Measurements from ENCODE around the gene SERINC4. TPM values are rescaled to one million over a fixed set of nuclear protein-coding genes. Genes with fewer than 3 reads are reported as not detected.

Gene SERINC4
- total and polyA plus RNA-seq, 3 experiments from 2014 or later, result 0.20 to 2.2 (median 0.26) TPM

DNA sequence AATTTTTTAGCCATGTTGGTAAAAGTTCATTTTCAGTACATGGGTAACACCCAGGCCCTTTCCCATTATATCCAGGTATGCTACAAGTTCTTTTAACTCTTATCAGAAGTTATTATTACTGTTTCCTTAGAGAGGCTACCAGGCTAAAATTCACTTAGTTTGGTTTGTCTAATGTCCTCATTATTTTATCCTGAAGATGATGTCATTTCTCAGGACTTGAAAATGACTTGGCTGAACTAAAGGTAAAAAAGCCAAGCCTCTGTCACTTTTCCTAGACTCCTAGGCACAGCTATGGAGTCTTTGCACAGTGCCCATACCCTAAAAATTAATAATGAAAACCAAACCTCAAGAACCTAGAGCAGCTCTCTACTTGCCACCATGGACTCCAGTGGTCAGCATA is 27.4 kb downstream of the SERINC4 start:
- ChIA-PET CTCF (no interaction called here), POLR2A (no interaction called here)
- peak overlapping the region in 1 of 8 donors; percentile 39 for H3K27ac Mint-ChIP-seq
- H3K9me3 Mint-ChIP-seq, result no peaks in the 10 kb centered on the region
- H3K4me1 Mint-ChIP-seq, result peaks cover 7 to 17% (median 9%) of the 10 kb centered on the region in 3 donors
- no peak overlapping the region for H3K4me3 Mint-ChIP-seq
- Histone ChIP-seq H3K4me1 (ENCODE audit: insufficient read depth, low read length) (peaks cover 8% of the 10 kb centered on the region), H3K9me3 (ENCODE audit: low read length) (no peaks in the 10 kb centered on the region), H3K4me3 (ENCODE audit: low read length) (no peak overlapping the region), H3K36me3 (ENCODE audit: insufficient read depth, low read length) (peaks cover 30% of the 10 kb centered on the region), H3K27ac (ENCODE audit: low read depth, low read length) (no peak overlapping the region), H3K27me3 (ENCODE audit: insufficient read depth, low read length, poor library complexity, severe bottlenecking) (no peaks in the 10 kb centered on the region)
- peaks cover 0 to 61% (median 18%) of the 10 kb centered on the region in 3 donors for H3K36me3 Mint-ChIP-seq
- H3K27me3 Mint-ChIP-seq, result no peaks in the 10 kb centered on the region
- no peak for DNase-seq

DNA sequence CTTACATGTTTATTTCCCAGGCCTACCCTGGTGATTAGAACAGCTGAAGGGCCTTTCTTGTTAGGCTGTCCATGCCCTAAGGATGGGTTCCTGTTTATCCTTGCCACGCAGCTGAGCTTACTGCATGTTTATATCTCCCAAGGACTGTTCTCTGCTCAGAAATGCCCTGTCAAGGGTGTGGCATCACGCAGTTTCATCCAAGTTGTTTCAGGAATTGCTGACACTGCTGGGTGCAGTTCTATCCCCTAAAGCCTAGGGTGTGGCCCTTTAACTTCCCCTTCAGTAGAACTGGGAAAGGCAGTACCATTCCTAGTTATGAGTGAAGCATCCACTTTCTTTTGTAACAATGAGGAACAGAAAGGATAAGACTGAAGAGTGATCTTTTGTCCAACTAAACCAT is 28.2 kb downstream of the SERINC4 start:
- Histone ChIP-seq H3K4me3 (ENCODE audit: low read length) (no peak overlapping the region), H3K27me3 (ENCODE audit: insufficient read depth, low read length, poor library complexity, severe bottlenecking) (no peaks in the 10 kb centered on the region), H3K4me1 (ENCODE audit: insufficient read depth, low read length) (peaks cover 6% of the 10 kb centered on the region), H3K27ac (ENCODE audit: low read depth, low read length) (no peak overlapping the region), H3K9me3 (ENCODE audit: low read length) (no peaks in the 10 kb centered on the region), H3K36me3 (ENCODE audit: insufficient read depth, low read length) (peaks cover 32% of the 10 kb centered on the region)
- no peak overlapping the region for H3K4me3 Mint-ChIP-seq
- peaks cover 0 to 61% (median 18%) of the 10 kb centered on the region in 3 donors for H3K36me3 Mint-ChIP-seq
- CTCF ChIA-PET, result no interaction called here
- peak overlapping the region in 2 of 8 donors; percentile 36 to 39 for H3K27ac Mint-ChIP-seq
- H3K4me1 Mint-ChIP-seq, result peaks cover 0 to 10% (median 3%) of the 10 kb centered on the region in 3 donors
- POLR2A ChIA-PET, result interaction anchor here (1.5 kb wide), 1 partner anchor 21 kb away, joined by 4 read pairs; no protein-coding TSS in a partner anchor
- no peaks in the 10 kb centered on the region for H3K27me3 Mint-ChIP-seq
- no peak for DNase-seq
- H3K9me3 Mint-ChIP-seq, result no peaks in the 10 kb centered on the region

DNA sequence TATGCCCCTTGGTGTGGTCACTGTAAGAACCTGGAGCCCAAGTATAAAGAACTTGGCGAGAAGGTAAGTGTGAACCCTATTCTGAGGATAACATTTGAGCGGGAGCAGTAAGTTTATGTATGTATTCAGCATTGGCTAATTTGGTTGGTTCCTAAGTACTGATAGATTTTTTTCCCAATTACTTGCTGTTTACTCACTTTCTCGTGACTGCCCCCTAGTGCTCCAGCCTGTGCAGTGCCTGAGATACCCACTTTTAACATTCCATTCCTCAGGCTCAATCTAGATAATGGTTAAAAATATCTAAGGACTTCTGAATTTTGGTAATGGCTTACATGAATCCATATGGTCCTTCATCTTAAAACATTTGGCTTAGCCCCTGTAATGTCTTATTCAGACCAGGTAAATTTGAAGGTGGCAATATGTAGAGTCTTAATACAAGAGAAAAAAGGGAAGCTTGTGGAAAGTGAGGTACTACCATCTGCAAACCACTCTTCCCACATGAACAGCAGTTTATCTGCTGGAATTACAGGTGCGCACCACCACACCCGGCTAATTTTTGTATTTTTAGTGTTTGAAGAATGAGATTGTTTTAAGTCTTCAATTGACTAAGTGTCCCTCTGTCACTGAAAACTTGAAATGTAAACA is 30.3 kb downstream of the SERINC4 start:
- H3K27ac Mint-ChIP-seq, result peak overlapping the region in 5 of 8 donors; percentile 36 to 87 (median 57)
- peak; percentile 38 to 66 (median 41) for DNase-seq
- no peak overlapping the region for H3K4me3 Mint-ChIP-seq
- no peaks in the 10 kb centered on the region for H3K9me3 Mint-ChIP-seq
- H3K36me3 Mint-ChIP-seq, result peaks cover 0 to 80% (median 24%) of the 10 kb centered on the region in 3 donors
- POLR2A ChIA-PET, result no interaction called here
- H3K4me1 Mint-ChIP-seq, result peaks cover 0 to 4% (median 3%) of the 10 kb centered on the region in 3 donors
- CTCF ChIA-PET, result interaction anchor here (0.8 to 1.7 kb wide), 8 partner anchors 9 to 23 kb away, joined by 3 to 5 read pairs (median 4); partner anchors contain the start of gene SERF2
- Histone ChIP-seq H3K4me3 (ENCODE audit: low read length) (no peak overlapping the region), H3K4me1 (ENCODE audit: insufficient read depth, low read length) (no peaks in the 10 kb centered on the region), H3K27me3 (ENCODE audit: insufficient read depth, low read length, poor library complexity, severe bottlenecking) (no peaks in the 10 kb centered on the region), H3K9me3 (ENCODE audit: low read length) (no peaks in the 10 kb centered on the region), H3K36me3 (ENCODE audit: insufficient read depth, low read length) (peaks cover 53% of the 10 kb centered on the region), H3K27ac (ENCODE audit: low read depth, low read length) (no peak overlapping the region)
- no peaks in the 10 kb centered on the region for H3K27me3 Mint-ChIP-seq

DNA sequence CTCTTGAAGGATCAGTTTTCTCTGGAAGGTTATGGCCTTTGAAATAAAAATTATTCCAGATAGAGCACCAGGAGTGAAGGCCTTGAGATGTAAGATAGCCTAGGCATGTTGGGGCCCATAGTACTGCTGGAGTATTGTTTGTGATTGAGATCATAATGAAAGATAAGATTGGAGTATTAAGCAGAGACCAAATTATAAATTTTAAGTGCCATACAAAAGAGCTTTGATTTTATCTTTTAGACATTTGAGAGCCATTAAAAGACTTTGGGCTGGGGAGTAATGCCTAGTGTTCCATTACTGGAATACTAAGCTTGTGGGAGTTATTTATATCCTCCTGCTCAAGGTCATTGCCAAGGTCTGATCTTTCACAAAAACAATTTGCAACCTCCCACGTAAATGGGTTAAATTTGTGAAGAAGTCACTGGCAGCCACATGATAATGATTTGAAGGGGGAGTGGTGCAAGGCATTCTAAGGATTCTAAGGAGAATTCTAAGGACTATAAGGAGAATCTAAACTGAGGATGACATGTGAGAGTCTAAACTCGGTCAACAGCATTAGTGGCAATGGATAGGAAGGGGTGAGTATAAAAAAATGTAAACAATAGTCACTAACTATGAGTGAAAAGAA is 36.1 kb downstream of the SERINC4 start:
- Histone ChIP-seq H3K27me3 (ENCODE audit: insufficient read depth, low read length, poor library complexity, severe bottlenecking) (no peaks in the 10 kb centered on the region), H3K27ac (ENCODE audit: low read depth, low read length) (no peak overlapping the region), H3K36me3 (ENCODE audit: insufficient read depth, low read length) (peaks cover 50% of the 10 kb centered on the region), H3K4me3 (ENCODE audit: low read length) (no peak overlapping the region), H3K4me1 (ENCODE audit: insufficient read depth, low read length) (no peaks in the 10 kb centered on the region), H3K9me3 (ENCODE audit: low read length) (no peaks in the 10 kb centered on the region)
- Mint-ChIP-seq H3K27me3 (no peaks in the 10 kb centered on the region), H3K4me1 (peaks cover 0 to 5% (median 0%) of the 10 kb centered on the region in 3 donors), H3K27ac (peak overlapping the region in 3 of 8 donors; percentile 18 to 43 (median 21)), H3K36me3 (peaks cover 4 to 86% (median 22%) of the 10 kb centered on the region in 3 donors), H3K4me3 (no peak overlapping the region), H3K9me3 (no peaks in the 10 kb centered on the region)
- POLR2A ChIA-PET, result interaction anchor here (0.7 kb wide), 1 partner anchor 11 kb away, joined by 3 read pairs; no protein-coding TSS in a partner anchor
- CTCF ChIA-PET, result no interaction called here
- no peak for DNase-seq

DNA sequence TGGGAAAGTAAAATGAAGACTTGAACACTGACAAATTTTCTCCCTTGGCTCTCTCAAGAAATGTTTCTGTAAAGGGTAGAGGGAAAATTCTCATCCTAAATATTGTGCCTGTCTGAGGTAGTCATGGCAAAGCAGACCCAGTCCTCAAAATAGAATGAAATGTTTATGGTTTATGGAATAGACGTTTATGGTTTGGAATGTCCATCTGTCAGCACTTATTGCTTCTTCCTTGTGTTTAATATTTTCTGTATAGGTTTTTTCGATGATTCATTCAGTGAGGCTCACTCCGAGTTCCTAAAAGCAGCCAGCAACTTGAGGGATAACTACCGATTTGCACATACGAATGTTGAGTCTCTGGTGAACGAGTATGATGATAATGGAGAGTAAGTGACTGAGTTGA is 37.2 kb downstream of the SERINC4 start:
- DNase-seq, result no peak

DNA sequence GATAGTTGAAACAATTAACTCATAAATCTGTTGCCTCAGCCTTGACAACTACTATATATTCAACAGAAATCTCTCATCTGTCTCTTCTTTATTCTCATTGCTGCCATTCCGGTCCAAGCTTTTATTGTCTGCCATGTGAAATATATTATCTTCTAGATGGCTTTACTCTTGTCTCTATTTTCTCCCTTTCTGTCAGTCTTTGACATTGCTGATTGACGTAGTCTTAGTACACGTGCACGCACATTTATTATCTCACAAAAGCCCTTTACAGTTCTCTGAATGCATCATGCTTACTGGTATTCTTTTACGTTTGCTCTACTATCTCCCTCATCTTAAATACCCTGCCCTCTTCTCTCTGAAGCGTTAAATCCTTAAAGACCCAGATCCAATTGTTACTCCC is 48.1 kb downstream of the SERINC4 start:
- POLR2A ChIA-PET, result no interaction called here
- H3K4me3 Mint-ChIP-seq, result peak overlapping the region; percentile 1 to 97 (median 69)

More for the DNA sequence above, 37.2 kb downstream of the SERINC4 start:
- Mint-ChIP-seq H3K36me3 (peaks cover 4 to 81% (median 19%) of the 10 kb centered on the region in 3 donors), H3K4me3 (no peak overlapping the region), H3K4me1 (peaks cover 0 to 5% (median 0%) of the 10 kb centered on the region in 3 donors), H3K9me3 (no peaks in the 10 kb centered on the region), H3K27me3 (no peaks in the 10 kb centered on the region), H3K27ac (peak overlapping the region in 3 of 8 donors; percentile 21 to 70 (median 42))
- H3K36me3 ChIP-seq (ENCODE audit: insufficient read depth, low read length), result peaks cover 49% of the 10 kb centered on the region
- no peaks in the 10 kb centered on the region for H3K9me3 ChIP-seq (ENCODE audit: low read length)
- POLR2A ChIA-PET, result no interaction called here
- H3K27ac ChIP-seq (ENCODE audit: low read depth, low read length), result no peak overlapping the region
- no peaks in the 10 kb centered on the region for H3K4me1 ChIP-seq (ENCODE audit: insufficient read depth, low read length)
- CTCF ChIA-PET, result no interaction called here
- H3K4me3 ChIP-seq (ENCODE audit: low read length), result no peak overlapping the region
- H3K27me3 ChIP-seq (ENCODE audit: insufficient read depth, low read length, poor library complexity, severe bottlenecking), result no peaks in the 10 kb centered on the region

DNA sequence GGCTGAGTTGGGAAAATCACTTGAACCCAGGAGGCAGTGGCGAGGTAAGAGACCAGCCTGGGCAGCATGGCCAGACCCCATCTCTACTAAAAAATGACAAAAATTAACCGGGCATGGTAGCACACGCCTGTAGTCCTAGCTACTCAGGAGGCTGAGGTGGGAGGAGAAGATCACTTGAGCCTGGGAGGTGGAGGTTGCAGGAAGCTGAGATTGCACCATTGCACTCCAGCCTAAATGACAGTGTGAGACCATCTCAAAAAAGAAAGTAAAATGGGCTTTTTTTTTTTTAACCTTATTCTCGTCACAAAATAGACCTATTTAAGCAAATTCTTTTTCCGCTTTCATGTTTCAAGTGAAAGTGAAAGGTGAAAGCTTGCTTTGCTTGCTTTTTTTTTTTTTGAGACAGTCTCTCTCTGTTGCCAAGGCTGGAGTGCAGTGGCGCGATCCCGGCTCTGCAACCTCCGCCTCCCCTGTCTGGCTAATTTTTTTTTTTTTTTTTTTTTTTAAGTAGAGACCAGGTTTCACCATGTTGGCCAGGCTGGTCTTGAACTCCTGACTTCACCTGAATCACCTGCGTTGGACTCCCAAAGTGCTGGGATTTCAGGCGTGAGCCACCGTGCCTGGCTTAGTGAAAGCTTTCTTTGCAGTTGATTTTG is 50.2 kb downstream of the SERINC4 start:
- POLR2A ChIA-PET, result interaction anchor here (0.6 to 2.0 kb wide), 4 partner anchors 25 to 391 kb away, joined by 3 to 9 read pairs (median 6); partner anchors contain the start of gene ELL3
- no peaks in the 10 kb centered on the region for H3K27me3 ChIP-seq (ENCODE audit: insufficient read depth, low read length, poor library complexity, severe bottlenecking)
- H3K36me3 ChIP-seq (ENCODE audit: insufficient read depth, low read length), result peaks cover 26% of the 10 kb centered on the region
- CTCF ChIA-PET, result interaction anchor here (1.3 to 2.9 kb wide), 3 partner anchors 20 to 31 kb away, joined by 3 to 10 read pairs (median 5); partner anchors contain the start of gene ELL3
- peaks cover 50 to 75% (median 53%) of the 10 kb centered on the region in 3 donors for H3K4me1 Mint-ChIP-seq
- H3K27me3 Mint-ChIP-seq, result no peaks in the 10 kb centered on the region
- H3K36me3 Mint-ChIP-seq, result peaks cover 0 to 45% (median 2%) of the 10 kb centered on the region in 3 donors
- peak overlapping the region; percentile 20 for H3K4me3 ChIP-seq (ENCODE audit: low read length)
- H3K9me3 ChIP-seq (ENCODE audit: low read length), result no peaks in the 10 kb centered on the region
- peaks cover 54% of the 10 kb centered on the region for H3K4me1 ChIP-seq (ENCODE audit: insufficient read depth, low read length)
- H3K4me3 Mint-ChIP-seq, result peak overlapping the region; percentile 74 to 97 (median 81)
- no peaks in the 10 kb centered on the region for H3K9me3 Mint-ChIP-seq
- peak overlapping the region; percentile 50 for H3K27ac ChIP-seq (ENCODE audit: low read depth, low read length)
- peak; percentile 32 to 81 (median 62) for DNase-seq
- peak overlapping the region; percentile 81 to 99 (median 92) for H3K27ac Mint-ChIP-seq

More for the DNA sequence above, 48.1 kb downstream of the SERINC4 start:
- Mint-ChIP-seq H3K27ac (peak overlapping the region; percentile 3 to 98 (median 20)), H3K9me3 (no peaks in the 10 kb centered on the region), H3K36me3 (peaks cover 0 to 58% (median 3%) of the 10 kb centered on the region in 3 donors), H3K27me3 (no peaks in the 10 kb centered on the region), H3K4me1 (peaks cover 50 to 73% (median 55%) of the 10 kb centered on the region in 3 donors)
- CTCF ChIA-PET, result no interaction called here
- no peak overlapping the region for H3K4me3 ChIP-seq (ENCODE audit: low read length)
- no peaks in the 10 kb centered on the region for H3K9me3 ChIP-seq (ENCODE audit: low read length)
- H3K36me3 ChIP-seq (ENCODE audit: insufficient read depth, low read length), result peaks cover 43% of the 10 kb centered on the region
- H3K27me3 ChIP-seq (ENCODE audit: insufficient read depth, low read length, poor library complexity, severe bottlenecking), result no peaks in the 10 kb centered on the region
- no peak for DNase-seq
- H3K4me1 ChIP-seq (ENCODE audit: insufficient read depth, low read length), result peaks cover 54% of the 10 kb centered on the region
- H3K27ac ChIP-seq (ENCODE audit: low read depth, low read length), result no peak overlapping the region

Data from CD8-positive, alpha-beta memory T cell (primary cell).